Pons (tissue), 1 donor: Measurements from ENCODE around the gene OTUD3.
"Not testable (repeated sequence)": the region's sequence is repeated elsewhere in the genome, so short reads cannot be mapped to it uniquely, and the experiment has no call there.

Source experiments
- DNase-seq: peaks from one replicate; pipeline ENCODE4 v3.0.0-alpha.2; 2016; ENCODE audit warnings: low spot score

OTUD3 gene

DNA sequence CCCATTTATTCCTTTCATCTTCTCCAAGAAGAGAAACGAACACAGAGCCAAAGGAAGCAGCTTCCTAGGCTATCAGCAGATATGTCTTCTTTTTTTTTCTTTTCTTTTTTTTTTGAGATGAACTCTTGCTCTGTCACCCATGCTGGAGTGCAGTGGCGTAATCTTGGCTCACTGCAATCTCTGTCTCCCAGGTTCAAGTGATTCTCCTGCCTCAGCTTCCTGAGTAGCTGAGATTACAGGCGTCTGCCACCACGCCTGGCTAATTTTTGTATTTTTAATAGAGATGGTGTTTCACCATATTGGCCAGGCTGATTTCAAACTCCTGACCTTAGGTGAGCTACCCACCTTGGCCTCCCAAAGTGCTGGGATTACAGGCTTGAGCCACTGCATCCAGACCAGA lies 13.6 kb upstream of the OTUD3 start:
- DNase-seq = not testable (repeated sequence)

DNA sequence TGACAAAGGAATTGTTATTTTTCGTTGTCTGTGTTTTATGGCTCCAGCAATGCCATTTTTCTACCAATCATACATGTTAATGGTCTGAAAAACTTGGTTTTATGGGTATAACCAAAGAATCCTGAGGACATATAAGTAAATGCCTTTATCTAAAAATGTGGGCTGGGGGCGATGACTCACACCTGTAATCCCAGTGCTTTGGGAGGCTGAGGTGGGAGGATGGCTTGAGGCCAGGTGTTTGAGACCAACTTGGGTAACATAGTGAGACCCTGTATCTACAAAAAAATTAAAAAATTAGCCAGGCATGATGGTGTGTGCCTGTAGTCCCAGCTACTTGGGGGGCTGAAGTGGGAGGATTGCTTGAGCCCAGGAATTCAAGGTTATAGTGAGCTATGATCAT lies 12.7 kb upstream of the OTUD3 start:
- DNase-seq = not testable (repeated sequence)

DNA sequence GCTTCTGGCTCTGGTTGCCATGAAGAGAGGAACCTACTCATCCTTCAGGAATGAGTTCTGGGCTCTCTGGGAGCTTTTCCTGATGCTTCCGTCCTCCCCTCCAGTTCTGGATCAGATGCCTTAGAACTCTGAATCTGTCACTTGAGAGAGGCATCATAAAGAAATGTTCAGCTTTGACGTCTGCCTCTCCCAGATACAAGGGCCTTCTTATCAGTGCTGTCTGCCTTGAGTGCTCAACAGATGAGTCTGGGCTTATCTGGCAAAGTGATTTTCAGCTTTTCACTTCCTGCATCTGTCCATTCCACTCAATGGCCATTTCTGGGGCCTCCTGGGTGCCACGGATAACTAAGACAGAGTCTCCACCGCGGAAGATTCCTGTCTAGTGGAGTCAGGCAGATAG lies 12.3 kb upstream of the OTUD3 start:
- no peak for DNase-seq

DNA sequence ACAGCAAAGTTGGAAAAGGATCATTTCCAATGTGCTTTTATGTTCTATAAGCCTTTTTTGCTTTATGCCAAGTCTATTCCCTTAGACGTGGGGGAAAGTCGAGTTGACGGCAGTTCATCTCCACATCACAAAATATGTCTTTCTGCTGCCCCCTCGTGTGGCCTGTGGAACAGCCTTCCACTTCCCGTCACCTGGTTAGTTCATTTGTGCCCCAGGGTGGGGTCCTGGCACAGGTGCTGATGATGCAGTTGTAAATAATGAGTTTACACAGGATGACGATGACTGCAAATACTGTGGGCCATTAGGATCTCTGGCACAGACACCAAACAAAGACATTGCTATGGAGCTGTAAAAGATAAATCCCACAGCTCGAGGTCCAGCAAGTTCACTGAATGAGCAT lies 10.0 kb upstream of the OTUD3 start:
- DNase-seq = no peak

DNA sequence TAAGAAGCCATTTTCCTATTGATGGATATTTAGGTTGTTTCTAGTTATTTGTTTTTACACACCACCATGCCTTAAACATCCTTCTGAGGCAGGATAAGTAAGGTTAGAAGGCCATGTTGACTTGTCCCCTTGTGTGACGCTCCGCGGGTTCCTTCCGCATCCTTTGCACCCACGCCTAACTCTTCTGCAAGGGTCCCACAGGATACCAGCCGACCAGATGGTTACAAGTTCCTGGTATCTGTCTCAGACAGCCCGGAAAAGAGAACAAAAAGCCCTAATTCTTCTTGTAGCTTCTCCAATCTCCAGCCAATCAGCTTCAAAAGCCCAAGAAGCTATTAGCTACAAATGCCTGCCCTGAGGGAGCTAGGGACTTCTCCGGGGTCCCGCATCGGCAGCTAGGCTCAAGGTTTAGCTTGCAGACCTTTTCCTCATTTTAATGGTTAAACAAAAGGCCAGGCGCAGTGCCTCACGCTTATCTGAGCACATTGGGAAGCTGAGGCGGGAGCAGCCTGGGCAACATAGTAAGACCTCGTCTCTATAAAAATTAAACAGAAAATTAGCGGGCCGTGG lies 4.9 kb upstream of the OTUD3 start:
- no peak for DNase-seq

DNA sequence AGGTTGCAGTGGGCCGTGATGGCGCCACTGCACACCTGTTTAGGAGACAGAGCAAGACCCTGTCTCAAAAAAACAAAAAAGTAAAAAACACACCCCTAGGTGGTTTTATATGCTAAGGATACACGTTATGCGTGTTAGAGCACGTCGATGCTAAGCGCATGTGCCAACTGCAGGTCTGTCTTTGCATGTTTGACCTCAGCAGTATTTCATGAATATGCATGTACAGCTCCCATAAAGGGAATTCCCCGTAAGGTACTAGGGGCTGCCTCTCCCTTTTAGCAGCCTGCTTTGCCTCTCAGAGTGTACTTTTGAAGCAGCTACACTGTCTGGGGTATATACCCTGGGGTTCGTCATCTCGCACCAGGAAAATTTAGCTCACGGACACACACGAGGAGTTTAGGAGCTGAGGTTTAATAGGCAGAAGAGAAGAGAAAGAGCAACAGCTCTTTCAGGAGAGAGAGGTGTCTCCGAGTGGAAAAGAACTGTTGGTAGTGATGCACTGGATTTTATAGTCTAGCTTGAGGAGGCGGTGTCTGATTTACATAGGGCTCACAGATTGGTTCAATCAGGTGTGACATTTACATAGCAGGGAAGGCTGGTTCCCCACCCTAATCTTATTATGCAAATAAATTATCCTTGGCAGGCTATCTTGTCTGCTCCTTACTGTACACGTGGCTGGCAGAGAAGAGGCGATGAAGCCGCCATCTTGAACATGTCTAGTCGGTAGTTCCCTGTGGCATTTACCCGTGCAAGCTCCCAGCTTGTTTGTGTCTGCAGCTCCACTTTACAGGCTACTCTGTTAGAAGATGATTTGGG lies 4.2 kb upstream of the OTUD3 start:
- no peak for DNase-seq

DNA sequence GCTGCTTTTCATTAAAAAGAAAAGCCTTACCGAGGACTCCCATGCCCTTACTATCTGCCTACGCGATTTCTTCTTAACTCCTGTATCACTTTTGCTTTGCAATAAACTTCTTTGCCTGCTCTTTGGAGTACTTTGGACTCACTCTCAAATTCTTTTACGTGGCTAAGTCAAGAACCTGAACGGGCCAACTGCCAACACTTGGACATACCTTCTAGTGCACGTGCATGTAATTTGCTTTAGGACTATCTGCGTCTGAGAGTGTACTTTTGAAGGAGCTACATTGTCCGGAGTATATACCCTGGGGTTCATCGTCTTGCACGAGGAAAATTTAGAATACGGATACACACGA lies 3.6 kb upstream of the OTUD3 start:
- DNase-seq = no peak

DNA sequence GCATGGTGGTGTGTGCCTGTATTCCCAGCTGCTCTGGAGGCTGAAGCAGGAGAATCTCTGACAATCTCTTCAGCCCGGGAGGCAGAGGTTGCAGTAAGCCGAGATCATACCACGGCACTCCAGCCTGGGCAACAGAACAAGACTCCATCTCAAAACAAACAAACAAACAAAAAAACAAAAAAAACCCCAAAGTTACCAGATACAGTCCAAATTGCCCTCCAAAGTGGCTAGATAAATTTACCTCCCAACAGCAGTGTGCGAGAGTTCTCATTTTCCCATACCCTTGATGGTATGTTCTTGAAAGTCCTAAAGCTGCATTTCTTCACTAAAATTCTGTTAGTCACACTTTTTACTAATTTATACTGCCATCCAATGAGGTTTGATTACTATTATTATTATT lies 3.0 kb upstream of the OTUD3 start:
- DNase-seq = no peak

DNA sequence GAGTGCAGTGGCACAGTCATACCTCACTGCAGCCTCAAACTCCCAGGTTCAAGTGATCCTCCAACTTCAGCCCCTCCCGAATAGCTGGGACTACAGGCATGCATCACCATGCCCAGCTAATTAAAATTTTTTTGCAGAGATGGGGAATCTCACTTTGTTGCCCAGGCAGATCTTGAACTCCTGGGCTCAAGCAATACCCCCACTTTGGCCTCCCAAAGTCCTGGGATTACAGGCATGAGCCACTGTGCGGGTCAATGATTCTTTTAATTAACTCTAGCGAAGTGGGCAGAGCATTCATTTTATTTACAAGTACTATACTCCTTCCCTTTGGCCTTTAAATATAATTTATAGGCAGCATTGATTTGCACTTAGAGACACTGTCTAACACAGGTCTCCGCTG lies 2.5 kb upstream of the OTUD3 start:
- DNase-seq = no peak

DNA sequence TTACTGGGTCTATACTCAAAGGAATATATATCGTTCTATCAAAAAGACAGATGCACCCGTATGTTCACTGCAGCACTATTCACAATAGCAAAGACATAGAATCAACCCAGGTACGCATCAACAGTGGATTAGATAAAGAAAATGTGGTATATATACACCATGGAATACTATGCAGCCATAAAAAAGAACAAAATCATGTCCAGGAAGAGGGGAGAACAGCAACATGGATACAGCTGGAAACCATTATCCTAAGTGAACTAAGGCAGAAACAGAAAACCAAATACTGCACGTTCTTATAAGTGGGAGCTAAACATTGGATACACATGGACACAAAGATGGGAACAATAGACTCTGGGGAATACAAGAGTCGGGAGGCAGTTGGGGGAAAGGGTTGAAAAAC lies 1.4 kb upstream of the OTUD3 start:
- DNase-seq = not testable (repeated sequence)

DNA sequence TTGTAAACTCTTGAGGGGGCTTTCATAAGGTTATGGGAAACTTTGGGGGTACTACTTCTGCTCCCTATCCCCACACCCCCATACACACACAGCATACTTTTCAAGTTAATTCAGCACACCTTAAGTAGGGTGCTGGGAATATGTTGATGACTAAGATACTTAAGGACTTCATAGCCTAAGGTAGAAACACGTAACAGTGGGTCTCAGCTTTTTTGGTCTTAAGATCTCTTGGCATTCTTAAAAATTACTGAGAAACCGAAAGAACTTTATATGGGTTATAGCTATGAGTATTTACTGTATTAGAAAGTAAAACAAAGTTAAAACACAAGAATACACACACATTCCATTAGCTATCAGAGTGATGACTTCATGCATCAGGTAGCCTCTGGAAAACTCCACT lies 2.1 kb downstream of the OTUD3 start:
- DNase-seq = no peak

DNA sequence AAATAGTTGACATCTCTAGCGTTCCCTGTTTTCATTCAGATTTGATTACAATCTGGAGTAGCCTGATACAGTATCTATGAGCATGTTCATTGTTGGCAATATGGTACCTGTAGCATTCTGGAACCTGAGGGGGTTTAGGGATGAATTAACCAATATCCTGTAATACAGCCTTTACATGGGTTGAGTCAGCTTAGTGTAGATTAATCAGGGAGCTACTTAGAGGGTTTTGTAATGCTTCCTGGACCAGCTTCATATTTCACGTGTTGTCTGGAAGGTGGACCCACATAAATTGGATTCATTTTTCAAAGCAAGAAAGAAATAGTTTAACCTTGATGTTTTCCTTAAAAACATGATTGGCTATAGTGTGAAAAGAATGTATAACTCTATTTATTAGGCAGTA lies 3.6 kb downstream of the OTUD3 start:
- DNase-seq = no peak

DNA sequence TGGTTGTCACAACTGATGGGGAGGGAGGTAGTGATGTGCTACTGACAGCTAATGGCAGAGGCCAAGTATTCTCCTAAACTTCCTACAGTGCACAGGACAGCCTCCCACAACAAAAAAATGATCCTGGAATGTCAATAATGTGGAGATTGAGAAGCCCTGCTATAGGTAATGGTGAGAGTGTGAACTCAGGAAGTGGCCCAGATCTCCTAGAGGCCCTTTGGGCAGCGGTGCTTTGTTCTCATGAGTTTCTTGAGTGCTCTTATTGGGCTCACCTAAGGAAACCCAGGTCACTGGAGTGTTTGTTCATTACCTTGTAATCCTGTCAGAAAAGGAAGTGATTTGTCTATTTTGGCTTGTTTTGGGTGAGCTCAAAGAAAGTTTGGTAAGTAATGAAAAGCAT lies 5.9 kb downstream of the OTUD3 start:
- no peak for DNase-seq

DNA sequence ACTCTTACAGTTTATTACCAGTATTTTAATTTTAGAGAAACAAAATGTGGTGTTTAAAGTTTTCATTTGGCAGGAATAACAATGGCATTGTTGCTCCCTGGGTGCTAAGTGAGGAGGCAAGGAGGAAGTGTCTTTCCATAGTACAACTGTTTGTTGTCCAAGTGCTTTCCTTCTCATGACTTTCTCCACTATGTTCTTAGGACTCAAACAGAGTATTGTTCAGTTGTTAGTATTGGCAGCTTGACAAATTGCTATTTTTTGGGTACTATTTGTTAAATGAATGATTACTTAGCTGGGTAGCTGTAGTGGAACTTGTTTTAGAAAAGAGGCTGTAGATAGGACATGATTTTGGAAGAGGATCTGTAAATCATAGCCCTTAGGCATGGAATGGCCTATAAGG lies 7.5 kb downstream of the OTUD3 start:
- no peak for DNase-seq

DNA sequence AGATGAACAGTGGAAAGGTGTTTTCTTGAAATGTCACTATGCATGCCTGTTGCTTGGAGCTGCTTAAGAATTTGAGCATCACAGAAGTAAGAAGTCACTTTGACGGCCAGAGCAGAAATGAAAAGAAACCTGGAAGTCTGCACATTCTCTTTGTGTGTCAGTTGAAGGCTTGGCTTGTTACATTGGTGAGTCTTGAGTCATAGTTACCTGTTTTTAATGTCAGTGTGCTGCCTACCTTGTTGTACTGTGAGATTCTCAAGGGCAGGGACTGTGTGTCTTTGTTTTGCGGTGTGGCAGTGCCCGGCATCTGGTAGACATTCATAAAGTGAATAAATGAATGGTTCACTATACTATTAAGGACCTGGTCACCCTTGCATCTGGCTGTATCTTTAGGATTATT lies 9.9 kb downstream of the OTUD3 start:
- no peak for DNase-seq

DNA sequence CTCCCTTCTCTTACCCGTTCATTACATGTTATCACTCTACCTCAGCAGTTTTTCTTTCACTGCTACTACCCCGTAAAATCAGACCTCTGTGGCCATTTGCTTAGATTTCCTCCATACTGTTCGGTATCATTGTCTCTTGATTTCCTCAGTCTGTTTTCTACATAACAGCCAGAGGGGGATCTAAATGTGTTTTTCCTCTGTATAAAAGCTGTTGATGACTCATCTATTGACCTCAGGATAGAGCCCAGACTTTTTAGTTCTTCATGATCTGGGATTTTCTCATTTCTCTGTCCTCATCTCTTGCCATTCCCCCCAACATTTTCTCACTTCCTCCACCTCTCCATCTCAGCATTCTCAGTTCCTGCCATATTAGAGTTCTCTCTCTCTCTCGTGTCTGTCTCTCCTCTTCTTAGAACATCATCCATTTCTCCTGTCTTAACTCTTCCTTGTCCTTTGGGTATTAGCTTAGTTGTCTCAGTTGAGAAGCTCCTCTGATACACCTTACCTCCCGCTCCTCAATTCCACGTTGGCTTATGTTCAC lies 10.5 kb downstream of the OTUD3 start:
- DNase-seq = no peak

DNA sequence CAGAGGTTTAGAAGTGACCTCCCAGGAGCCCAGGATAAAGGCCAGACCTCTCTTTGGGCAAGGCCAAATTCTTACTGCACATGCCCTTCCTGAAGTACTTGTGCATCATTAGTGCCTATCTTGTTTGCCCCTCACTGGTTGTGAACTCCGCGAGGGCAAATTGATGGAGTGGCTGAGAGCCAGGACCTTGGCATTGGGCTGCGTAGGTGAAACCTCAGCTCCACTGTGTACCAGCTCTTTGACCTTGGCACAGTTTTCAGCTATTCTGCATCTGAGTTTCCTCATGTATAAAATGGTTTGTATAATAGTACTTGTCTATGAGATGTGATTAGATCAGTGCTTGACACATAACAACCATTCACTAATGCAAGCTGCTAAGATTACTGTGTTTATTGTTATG lies 11.5 kb downstream of the OTUD3 start:
- DNase-seq = no peak

DNA sequence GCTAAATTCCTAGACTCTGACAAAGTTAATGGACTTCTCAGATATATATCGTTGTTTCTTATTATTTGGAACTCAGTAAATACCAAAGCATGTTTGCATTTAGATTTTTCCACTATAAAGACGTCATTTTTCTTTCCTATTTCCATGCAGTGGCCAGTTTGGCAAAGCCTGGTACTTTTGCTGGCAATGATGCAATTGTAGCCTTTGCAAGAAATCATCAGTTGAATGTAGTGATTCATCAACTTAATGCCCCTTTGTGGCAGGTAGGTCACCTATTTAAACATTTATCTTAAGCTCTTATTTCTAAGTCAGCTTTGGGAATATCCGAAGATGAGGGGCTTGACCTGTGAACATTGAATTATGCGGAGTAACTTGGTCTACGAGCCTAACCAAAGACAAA lies 12.0 kb downstream of the OTUD3 start:
- no peak for DNase-seq

DNA sequence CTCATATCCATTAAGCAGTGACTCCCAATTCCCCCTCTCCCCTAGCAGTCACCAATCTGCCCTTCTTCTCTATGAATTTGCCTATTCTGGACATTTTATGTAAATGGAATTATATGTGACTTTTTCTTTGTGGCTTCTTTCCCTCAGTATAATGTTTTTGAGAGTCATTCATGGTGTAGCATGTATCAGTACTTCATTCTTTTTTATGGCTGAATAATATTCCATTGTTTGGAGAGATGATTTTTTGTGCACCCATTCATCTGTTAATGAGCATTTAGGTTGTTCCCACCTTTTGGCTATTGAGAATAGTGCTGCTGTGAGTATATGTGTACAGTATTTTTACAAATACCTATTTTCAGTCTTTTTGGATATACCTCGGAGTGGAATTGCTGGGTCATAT lies 19.5 kb downstream of the OTUD3 start:
- DNase-seq = no peak

DNA sequence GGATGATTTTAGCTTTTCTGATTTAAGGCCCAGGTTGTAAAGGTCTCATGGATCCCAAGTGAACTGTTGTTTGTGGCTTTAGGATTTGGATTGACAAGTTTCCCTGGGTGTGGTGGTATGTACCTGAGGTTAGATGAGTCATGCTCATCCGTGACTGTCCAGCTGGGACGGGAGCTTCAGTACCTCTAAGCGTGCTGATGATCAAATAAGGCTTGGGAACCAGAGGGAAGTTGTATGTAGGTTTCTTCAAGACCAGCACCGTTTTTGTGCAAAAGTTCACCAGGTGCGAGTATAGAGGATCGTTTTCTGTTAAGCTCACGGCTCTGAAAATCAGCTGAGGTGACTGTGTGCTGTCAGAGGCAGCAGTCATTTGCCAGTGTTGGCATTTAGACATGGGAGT lies 21.4 kb downstream of the OTUD3 start:
- DNase-seq = no peak

DNA sequence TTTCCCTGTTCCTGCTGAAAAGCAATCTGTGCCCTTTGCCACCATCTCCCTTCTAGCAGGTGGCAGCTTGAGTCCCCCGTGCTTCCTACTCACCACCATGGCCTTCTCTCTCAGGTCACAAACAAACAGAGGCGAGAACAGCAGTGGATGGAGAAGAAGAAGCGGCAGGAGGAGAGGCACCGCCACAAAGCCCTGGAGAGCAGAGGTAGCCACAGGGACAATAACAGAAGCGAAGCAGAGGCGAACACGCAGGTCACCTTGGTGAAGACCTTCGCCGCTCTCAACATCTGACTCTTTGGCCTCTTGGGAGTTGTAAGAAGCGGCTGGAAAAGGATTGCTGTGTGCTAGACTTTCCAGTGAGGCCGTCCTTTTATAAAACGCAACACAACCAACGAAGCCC lies 25.3 kb downstream of the OTUD3 start:
- no peak for DNase-seq

DNA sequence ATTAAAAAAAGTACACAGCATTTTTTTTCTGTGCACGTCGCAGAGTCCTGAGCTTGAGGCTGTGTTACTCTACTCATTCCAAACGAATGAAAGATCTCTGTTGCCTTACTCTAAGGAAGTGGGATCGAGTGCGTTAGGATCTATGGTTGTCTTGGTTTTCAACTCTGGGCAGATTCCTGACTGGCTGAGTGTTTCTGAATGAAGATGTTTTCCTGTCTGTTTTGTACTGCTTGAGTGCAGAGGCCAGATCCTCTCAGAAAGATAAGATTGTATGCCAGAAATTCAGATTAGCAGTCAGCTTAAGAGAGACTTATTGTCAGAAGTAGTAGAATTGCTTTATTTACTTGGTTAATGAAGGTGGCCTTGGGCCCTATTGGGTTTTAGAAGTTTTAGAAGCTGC lies 27.2 kb downstream of the OTUD3 start:
- DNase-seq = no peak

DNA sequence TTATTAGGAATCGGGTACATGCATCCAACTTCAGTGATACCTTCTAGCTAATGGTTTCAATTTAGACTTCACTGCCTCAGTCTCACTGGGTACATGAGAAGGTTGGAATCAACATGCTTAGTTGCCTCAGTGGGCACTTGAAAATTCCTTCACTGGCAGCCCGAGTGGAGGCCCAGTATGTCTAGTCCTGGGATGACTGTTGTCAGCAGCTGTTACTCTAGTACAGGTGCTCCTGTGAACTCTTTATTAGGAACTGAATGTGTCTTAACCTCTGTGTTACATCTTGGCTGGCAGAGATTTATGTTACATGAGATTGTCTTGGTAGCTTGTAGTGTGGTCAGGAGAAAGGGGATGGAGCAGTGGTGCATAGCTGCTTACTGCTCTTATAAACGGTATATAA lies 27.8 kb downstream of the OTUD3 start:
- DNase-seq = no peak

DNA sequence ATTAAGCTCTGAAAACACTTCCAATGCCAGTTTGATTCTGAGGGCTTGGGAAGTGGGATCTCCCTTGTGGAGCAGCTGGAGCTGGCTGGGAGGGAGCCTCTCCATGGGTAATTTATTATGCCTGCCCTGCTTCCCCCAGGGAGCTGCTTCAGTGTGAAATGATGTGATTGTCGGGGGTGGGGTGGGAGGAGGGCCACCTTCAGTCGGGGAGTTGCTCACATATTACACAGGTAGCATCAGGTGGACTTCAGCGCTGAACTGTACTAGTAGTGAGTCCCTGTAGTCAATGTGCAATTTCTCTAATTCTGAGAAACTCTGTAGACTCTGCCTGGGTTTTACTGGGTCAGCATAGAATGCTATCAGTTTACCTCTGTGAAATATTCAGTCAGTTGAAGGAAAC lies 28.5 kb downstream of the OTUD3 start:
- DNase-seq = no peak
